Heart left ventricle (tissue), 16 donors: Measurements from ENCODE around the gene FAM20C. TPM values are rescaled to one million over a fixed set of nuclear protein-coding genes. Genes with fewer than 3 reads are reported as not detected.
A peak's percentile ranks its signal among the peaks of the same experiment; 100 is the strongest.

ENCODE experiments used
- ATAC-seq, 4 donors: fragments of 200-7000 bp; cut with Tn5 transposase; one replicate each; pipeline ENCODE4 v1.9.1; 2020 to 2022; ENCODE audit warnings: moderate library complexity in 4 of 4, mild to moderate bottlenecking in 3 of 4, moderate number of reproducible peaks in 1 of 4
- DNase-seq, 5 donors: peaks; one replicate each; pipeline ENCODE4 v3.0.0-alpha.2; 2020
- H3K27ac ChIP-seq, 12 donors: fragments of 200-600 bp; sonication (generic) in 4 of 12; one replicate each; pipeline versions ENCODE4 v1.5.0 to v1.8.0; 2016 to 2022; ENCODE audit warnings: mild to moderate bottlenecking in 2 of 12
- H3K27me3 ChIP-seq, 9 donors: fragments of 200-600 bp; sonication (generic) in 2 of 9; one replicate each; pipeline versions ENCODE4 v1.5.1 to v1.8.0; 2016 to 2022; ENCODE audit warnings: mild to moderate bottlenecking in 3 of 9
- H3K36me3 ChIP-seq, 9 donors: fragments of 200-600 bp; sonication (generic) in 2 of 9; one replicate each; pipeline versions ENCODE4 v1.5.0 to v1.8.0; 2018 to 2022; ENCODE audit warnings: mild to moderate bottlenecking in 2 of 9
- H3K4me1 ChIP-seq, 12 donors: fragments of 200-600 bp; sonication (generic) in 4 of 12; one replicate each; pipeline versions ENCODE4 v1.5.0 to v1.8.0; 2016 to 2022; ENCODE audit warnings: mild to moderate bottlenecking in 3 of 12
- H3K4me3 ChIP-seq, 12 donors: fragments of 200-600 bp; sonication (generic) in 4 of 12; one replicate each; pipeline versions ENCODE4 v1.5.0 to v1.8.0; 2017 to 2022; ENCODE audit warnings: mild to moderate bottlenecking in 9 of 12, moderate library complexity in 4 of 12
- H3K9me3 ChIP-seq, 12 donors: fragments of 200-600 bp; sonication (generic) in 4 of 12; one replicate each; pipeline versions ENCODE4 v1.5.0 to v1.8.0; 2016 to 2022; ENCODE audit warnings: mild to moderate bottlenecking in 1 of 12
- CTCF ChIP-seq, 12 donors: fragments of 200-600 bp; sonication (generic) in 4 of 12; IDR thresholded peaks; one replicate each; pipeline versions ENCODE4 v1.5.0 to v1.8.0; 2018 to 2022; ENCODE audit warnings: antibody characterized with exemption in 12 of 12, mild to moderate bottlenecking in 5 of 12
- POLR2A ChIP-seq, 2 donors: fragments of 450-650 bp; IDR thresholded peaks; one replicate each; pipeline ENCODE4 v1.6.1; 2017; ENCODE audit warnings: antibody characterized with exemption in 2 of 2, mild to moderate bottlenecking in 2 of 2, moderate library complexity in 2 of 2
- WGBS, 4 donors: extraction: QIAGEN DNeasy Blood & Tissue Kit in 2 of 4; methylation state at CpG; one replicate each; pipeline versions ENCODE4 v1.1.5 to v1.1.7; 2013 to 2018; 5-methylcytosine and 5-hydroxymethylcytosine counted together
- intact Hi-C, 10 donors: fragments of 100-400 bp; cut with DNase I; formaldehyde crosslinking; loops; one replicate each; pipeline versions ENCODE4 v1.11.1 to v1.14.2; 2022
- polyA plus RNA-seq, 2 donors: library from polyadenylated mRNA; stranded (reverse); fragments of 200-250 nt; gene quantifications; one replicate each; pipeline ENCODE4 v1.2.3, GENCODE V29; 2013
- total RNA-seq, 9 donors: library from RNA; depleted of rRNA in 2 of 9; stranded (reverse); fragments of >200 nt in 2 of 9; fragmentation: NEBNext Ultra II Directional in 3 of 9; extraction: Animal tissue kit (Norgen Biotek cat#: 25700) in 3 of 9; gene quantifications; one replicate each; pipeline versions ENCODE4 v1.1.0 to v1.2.4, GENCODE V29; 2016 to 2023
- donor health status: ischemic (EF 13 %, LVEDD 7.1; RV severe dilation, severe dysfunction).
- donor health status: healthy with polysubstance abuse.
- donor health status: DM: no; HTN: yes; CAD: no.
- donor health status: DM: no; HTN: no; CAD: no.
- donor health status: ischemic (EF 25% LVEDD 6.9; RV normal size, moderate dysfunction).
- donor health status: ischemic (EF 25% LVEDD 5.7; RV mildly dilated, moderate dysfunction).
- donor health status: healthy.
- donor health status: DM: yes; HTN: yes; CAD: no.
- donor health status: ischemic (EF 35%, LVEDD 5.7; RV mildly dilated, moderate dysfunction).
- donor health status: nonischemic (EF 11% LVEDD 7.7; RV severe dilation, severe dysfunction).
- donor health status: DM: yes; HTN: yes; CAD: no.
- donor health status: PGD.
- donor health status: ischemic (EF 29% LVEDD 5.4; RV normal size, mild dysfunction).
- donor health status: nonischemic (EF 23%, LVEDD 6.1; RV moderate dilation, normal function).

Gene FAM20C
- total and polyA plus RNA-seq, 11 donors: 11.1 to 52.0 (median 21.0) TPM

- no peak for ATAC-seq
- DNase-seq: no peak
- intact Hi-C loops: no loop called here
- H3K27ac ChIP-seq: peak overlapping the region in 3 of 12 donors; percentile 84 to 87 (median 87)
- WGBS, 4 donors: 64 to 82% (median 75%) methylated on average over 35 to 38 of the region's 38 CpGs
- H3K36me3 ChIP-seq: peaks cover 0 to 8% (median 0%) of the 10 kb centered on the region in 9 donors
- H3K4me1 ChIP-seq: peaks cover 0 to 79% (median 40%) of the 10 kb centered on the region in 12 donors
- H3K9me3 ChIP-seq: no peaks in the 10 kb centered on the region
- no peak for TF ChIP-seq POLR2A (IDR thresholded peaks at IDR 0.05)
- TF ChIP-seq CTCF (IDR thresholded peaks at IDR 0.05): peak in 6 of 12 donors; percentile 10 to 44 (median 20)
- no peak overlapping the region for H3K4me3 ChIP-seq
- no peaks in the 10 kb centered on the region for H3K27me3 ChIP-seq
Observed at GRCh38 chr7:231030-231857, 38.9 kb downstream of the FAM20C start.

GRCh38 chr7:231858-232246, 39.5 kb downstream of the FAM20C start:
- Histone ChIP-seq H3K4me3 (no peak overlapping the region), H3K9me3 (no peaks in the 10 kb centered on the region), H3K27ac (peak overlapping the region in 5 of 12 donors; percentile 73 to 87 (median 84)), H3K27me3 (no peaks in the 10 kb centered on the region), H3K4me1 (peaks cover 0 to 80% (median 40%) of the 10 kb centered on the region in 12 donors), H3K36me3 (peaks cover 0 to 8% (median 0%) of the 10 kb centered on the region in 9 donors)
- ATAC-seq (no peak), DNase-seq (no peak)
- WGBS, 4 donors: 84 to 94% (median 89%) methylated on average over 20 to 21 of the region's 21 CpGs
- intact Hi-C loops: no loop called here
- TF ChIP-seq CTCF (IDR thresholded peaks at IDR 0.05) (no peak), POLR2A (IDR thresholded peaks at IDR 0.05) (no peak)

- Histone ChIP-seq H3K36me3 (peaks cover 0 to 8% (median 0%) of the 10 kb centered on the region in 9 donors), H3K27me3 (no peaks in the 10 kb centered on the region), H3K4me3 (peak overlapping the region in 2 of 12 donors; percentile 14 to 29), H3K9me3 (no peaks in the 10 kb centered on the region), H3K27ac (peak overlapping the region in 11 of 12 donors; percentile 49 to 87 (median 76)), H3K4me1 (peaks cover 0 to 80% (median 40%) of the 10 kb centered on the region in 12 donors)
- DNase-seq (no peak), ATAC-seq (no peak)
- WGBS, 4 donors: 68 to 88% (median 83%) methylated on average over 24 to 43 of the region's 43 CpGs
- intact Hi-C loops: no loop called here
- TF ChIP-seq POLR2A (IDR thresholded peaks at IDR 0.05): no peak
- no peak for TF ChIP-seq CTCF (IDR thresholded peaks at IDR 0.05)
Observed at GRCh38 chr7:232410-233248, 40.3 kb downstream of the FAM20C start.
